ENCODE results near the gene SRSF11. TPM values are rescaled to one million over a fixed set of nuclear protein-coding genes. Genes with fewer than 3 reads are reported as not detected.

Gene SRSF11
- total and polyA plus RNA-seq, 4 donors, result 36.8 to 130 (median 96.6) TPM

DNA sequence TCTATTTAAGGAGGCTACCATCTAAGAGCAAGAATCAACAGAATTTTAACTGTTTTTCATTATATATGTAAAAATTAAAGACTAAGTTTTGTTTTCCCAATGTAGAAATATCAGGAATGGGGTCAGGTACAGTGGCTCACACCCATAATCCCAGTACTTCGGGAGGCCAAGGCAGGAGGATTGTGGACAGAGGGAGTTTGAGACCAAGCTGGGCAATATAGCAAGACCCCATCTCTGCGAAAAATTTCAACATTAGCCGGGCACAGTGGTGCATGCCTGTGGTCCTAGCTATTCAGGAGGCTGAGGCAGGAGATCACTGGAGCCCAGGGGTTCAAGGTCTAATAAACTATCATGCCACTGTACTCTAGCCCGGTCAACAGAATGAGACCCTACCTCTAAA is 21.1 kb upstream of the SRSF11 start (continued):
- TF ChIP-seq, protein P1, sequence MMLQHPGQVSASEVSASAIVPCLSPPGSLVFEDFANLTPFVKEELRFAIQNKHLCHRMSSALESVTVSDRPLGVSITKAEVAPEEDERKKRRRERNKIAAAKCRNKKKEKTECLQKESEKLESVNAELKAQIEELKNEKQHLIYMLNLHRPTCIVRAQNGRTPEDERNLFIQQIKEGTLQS (IDR thresholded peaks at IDR 0.05), result no peak
- no peak for TF ChIP-seq HNF4G (IDR thresholded peaks at IDR 0.05)

DNA sequence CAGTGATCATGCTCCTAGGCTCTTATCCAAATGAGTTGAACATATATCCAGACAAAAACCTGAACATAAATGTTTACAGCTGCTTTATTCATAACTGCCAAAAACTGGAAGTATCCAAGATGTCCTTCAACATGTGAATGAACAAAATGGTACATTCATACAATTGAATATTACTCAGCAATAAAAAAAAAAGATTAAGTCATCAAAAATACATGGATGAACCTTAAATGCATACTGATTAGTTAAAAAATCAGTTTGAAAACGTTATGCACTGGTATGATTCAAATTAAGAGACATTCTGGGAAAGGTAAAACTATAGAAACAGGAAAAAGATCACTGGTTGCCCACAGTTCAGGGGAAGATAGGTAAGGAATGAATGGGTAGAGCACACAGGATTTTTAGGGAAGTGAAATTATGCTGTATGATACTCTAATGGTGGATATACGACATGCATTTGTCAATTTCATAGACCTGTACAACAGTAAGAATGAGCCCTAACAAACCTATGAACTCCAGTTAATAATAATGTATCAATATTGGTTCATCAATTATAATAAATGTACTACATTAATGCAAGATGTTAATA is 18.9 kb upstream of the SRSF11 start:
- no peaks in the 10 kb centered on the region for H3K27me3 ChIP-seq (ENCODE audit: control insufficient read depth in 4 of 4, insufficient read depth in 4 of 4, low read length in 3 of 4)
- no peak for DNase-seq (ENCODE audit: low spot score)
- no peaks in the 10 kb centered on the region for H3K9me3 ChIP-seq (ENCODE audit: control insufficient read depth in 4 of 4, low read length in 3 of 4)
- no peak overlapping the region for H3K27ac ChIP-seq (ENCODE audit: low read depth in 1 of 2, low read length in 2 of 2)
- 72% methylated on average over 2 of the region's 2 CpGs for WGBS
- no peak for TF ChIP-seq MAX (IDR thresholded peaks at IDR 0.05)
- no peak for TF ChIP-seq EGR1 (IDR thresholded peaks at IDR 0.05; ENCODE audit: low read depth in 2 of 2)
- no peak for TF ChIP-seq HNF4G (IDR thresholded peaks at IDR 0.05)
- no peak for TF ChIP-seq YY1 (IDR thresholded peaks at IDR 0.05)
- TF ChIP-seq ZBTB33 (IDR thresholded peaks at IDR 0.05), result no peak
- no peak for TF ChIP-seq FOXA1 (IDR thresholded peaks at IDR 0.05)
- TF ChIP-seq, protein P1 (IDR thresholded peaks at IDR 0.05), result no peak
- H3K4me3 ChIP-seq (ENCODE audit: low read depth in 1 of 3, low read length in 3 of 3), result no peak overlapping the region
- peaks cover 6 to 30% (median 22%) of the 10 kb centered on the region in 4 donors for H3K4me1 ChIP-seq (ENCODE audit: control insufficient read depth in 4 of 4, insufficient read depth in 4 of 4, low read length in 3 of 4)
- H3K36me3 ChIP-seq (ENCODE audit: control insufficient read depth in 4 of 4, insufficient read depth in 3 of 4, low read depth in 1 of 4, low read length in 3 of 4), result no peaks in the 10 kb centered on the region
- no peak overlapping the region for H3K9ac ChIP-seq (ENCODE audit: low read depth in 1 of 2, low read length in 2 of 2)

- Histone ChIP-seq H3K27me3 (ENCODE audit: control insufficient read depth in 4 of 4, insufficient read depth in 4 of 4, low read length in 3 of 4) (no peaks in the 10 kb centered on the region), H3K27ac (ENCODE audit: low read depth in 1 of 2, low read length in 2 of 2) (no peak overlapping the region), H3K4me3 (ENCODE audit: low read depth in 1 of 3, low read length in 3 of 3) (peak overlapping the region; percentile 28 to 92 (median 65)), H3K36me3 (ENCODE audit: control insufficient read depth in 4 of 4, insufficient read depth in 3 of 4, low read depth in 1 of 4, low read length in 3 of 4) (peaks cover 0 to 4% (median 1%) of the 10 kb centered on the region in 4 donors), H3K9me3 (ENCODE audit: control insufficient read depth in 4 of 4, low read length in 3 of 4) (no peaks in the 10 kb centered on the region), H3K4me1 (ENCODE audit: control insufficient read depth in 4 of 4, insufficient read depth in 4 of 4, low read length in 3 of 4) (peaks cover 6 to 36% (median 23%) of the 10 kb centered on the region in 4 donors), H3K9ac (ENCODE audit: low read depth in 1 of 2, low read length in 2 of 2) (no peak overlapping the region)
- TF ChIP-seq SP1 (IDR thresholded peaks at IDR 0.05), result no peak
- TF ChIP-seq YY1 (IDR thresholded peaks at IDR 0.05), result no peak
- no peak for TF ChIP-seq GABPA (IDR thresholded peaks at IDR 0.05 in 1 of 2, conservative IDR thresholded peaks at IDR 0.05 in 1 of 2)
- no peak for TF ChIP-seq FOXA2 (IDR thresholded peaks at IDR 0.05)
- TF ChIP-seq FOXA1 (IDR thresholded peaks at IDR 0.05), result no peak
- TF ChIP-seq, protein P1 (IDR thresholded peaks at IDR 0.05), result no peak
- no peak for TF ChIP-seq RAD21 (IDR thresholded peaks at IDR 0.05)
- no peak for TF ChIP-seq RXRA (IDR thresholded peaks at IDR 0.05)
- DNase-seq (ENCODE audit: low spot score), result no peak
- WGBS, result 98% methylated on average over 1 of the region's 1 CpG
These were observed 17.0 kb upstream of the SRSF11 start for GRCh38 chr1:70204139-70204538.

DNA sequence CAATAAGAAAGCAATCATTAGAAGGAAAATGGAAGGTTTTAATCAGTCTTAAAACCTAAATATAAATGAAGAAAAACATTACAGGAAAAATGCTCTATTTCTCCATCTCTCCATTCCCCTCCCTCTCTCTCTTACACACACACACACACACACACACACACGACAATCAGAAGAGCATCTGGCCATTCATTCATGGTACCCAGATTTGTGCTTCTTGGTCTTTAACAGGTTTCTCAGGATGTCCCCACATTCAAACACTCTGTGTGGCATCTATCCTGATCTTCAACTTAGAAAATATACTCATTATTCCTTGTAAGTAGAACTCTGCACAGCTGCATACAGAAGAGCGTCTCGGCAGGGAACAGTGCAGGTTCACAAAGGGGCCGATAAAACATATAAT is 16.6 kb upstream of the SRSF11 start:
- under 1% methylated on average over 4 of the region's 4 CpGs for WGBS
- Histone ChIP-seq H3K4me3 (ENCODE audit: low read depth in 1 of 3, low read length in 3 of 3) (peak overlapping the region; percentile 65 to 97 (median 92)), H3K36me3 (ENCODE audit: control insufficient read depth in 4 of 4, insufficient read depth in 3 of 4, low read depth in 1 of 4, low read length in 3 of 4) (peaks cover 0 to 4% (median 1%) of the 10 kb centered on the region in 4 donors), H3K4me1 (ENCODE audit: control insufficient read depth in 4 of 4, insufficient read depth in 4 of 4, low read length in 3 of 4) (peaks cover 6 to 36% (median 23%) of the 10 kb centered on the region in 4 donors), H3K27me3 (ENCODE audit: control insufficient read depth in 4 of 4, insufficient read depth in 4 of 4, low read length in 3 of 4) (no peaks in the 10 kb centered on the region), H3K9me3 (ENCODE audit: control insufficient read depth in 4 of 4, low read length in 3 of 4) (no peaks in the 10 kb centered on the region), H3K27ac (ENCODE audit: low read depth in 1 of 2, low read length in 2 of 2) (peak overlapping the region in 1 of 2 donors; percentile 80), H3K9ac (ENCODE audit: low read depth in 1 of 2, low read length in 2 of 2) (peak overlapping the region; percentile 88 to 95)
- no peak for DNase-seq (ENCODE audit: low spot score)
- TF ChIP-seq HNF4A (conservative IDR thresholded peaks at IDR 0.05) (no peak), ZBTB33 (IDR thresholded peaks at IDR 0.05) (no peak), RXRA (IDR thresholded peaks at IDR 0.05) (no peak), YY1 (IDR thresholded peaks at IDR 0.05) (no peak), SP1 (IDR thresholded peaks at IDR 0.05) (no peak), NR2F2 (IDR thresholded peaks at IDR 0.05) (no peak), RAD21 (IDR thresholded peaks at IDR 0.05) (no peak), TAF1 (conservative IDR thresholded peaks at IDR 0.05) (no peak), FOXA2 (IDR thresholded peaks at IDR 0.05) (no peak), HNF4G (IDR thresholded peaks at IDR 0.05) (no peak), EGR1 (IDR thresholded peaks at IDR 0.05; ENCODE audit: low read depth in 2 of 2) (no peak), GABPA (IDR thresholded peaks at IDR 0.05 in 1 of 2, conservative IDR thresholded peaks at IDR 0.05 in 1 of 2) (no peak), MAX (IDR thresholded peaks at IDR 0.05) (no peak)
- TF ChIP-seq, protein P1 (IDR thresholded peaks at IDR 0.05), result no peak

Measured in liver (tissue), 9 donors.